Bone marrow (tissue), 2 donors: ENCODE results near the gene CNNM4.
A peak's percentile ranks its signal among the peaks of the same experiment; 100 is the strongest.

Experiments used
- DNase-seq, 2 donors: peaks; one replicate each; lab custom pipeline; 2025; lab: John Stamatoyannopoulos, UW

CNNM4 gene

GRCh38 chr2:96760036-96760985, at the start of gene CNNM4:
CNNM4 (plus strand) TSS chr2:96760902; CDS start chr2:96761000, 98 bp downstream.
- DNase-seq, result peak; percentile 82 to 88

- no peak for DNase-seq
Measured at GRCh38 chr2:96710985-96711384, 49.7 kb upstream of the CNNM4 start.

- DNase-seq, result no peak
Measured at GRCh38 chr2:96715658-96716057, 45.0 kb upstream of the CNNM4 start.

GRCh38 chr2:96716388-96716787, 44.3 kb upstream of the CNNM4 start:
- no peak for DNase-seq

DNA sequence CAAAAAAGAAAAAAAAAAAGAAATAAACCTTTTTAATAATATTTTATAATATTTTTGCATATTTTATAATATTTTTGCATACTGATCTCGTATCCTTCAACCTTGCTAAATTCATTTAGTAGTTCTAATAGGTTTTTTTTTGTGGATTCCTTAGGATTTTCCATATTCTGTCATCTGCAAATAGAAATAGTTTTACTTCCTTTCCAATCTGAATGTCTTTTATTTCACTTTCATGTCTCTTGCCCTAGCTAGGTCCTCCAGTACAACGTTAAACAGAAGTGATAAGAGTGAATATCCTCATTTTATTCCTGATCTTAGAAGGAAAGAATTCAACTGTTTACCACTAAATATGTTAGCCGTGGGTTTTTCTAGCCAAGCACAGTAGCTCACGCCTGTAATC, 34.6 kb upstream of the CNNM4 start:
- DNase-seq, result no peak

- DNase-seq, result no peak
Measured at GRCh38 chr2:96727431-96727830, 33.3 kb upstream of the CNNM4 start.

- no peak for DNase-seq
Measured at GRCh38 chr2:96729748-96730147, 31.0 kb upstream of the CNNM4 start.

GRCh38 chr2:96730212-96730611, 30.5 kb upstream of the CNNM4 start:
- DNase-seq, result no peak

- no peak for DNase-seq
Measured at GRCh38 chr2:96733931-96734330, 26.8 kb upstream of the CNNM4 start.

- no peak for DNase-seq
Measured at GRCh38 chr2:96734880-96735583, 25.7 kb upstream of the CNNM4 start.

GRCh38 chr2:96737251-96737650, 23.5 kb upstream of the CNNM4 start:
- no peak for DNase-seq

GRCh38 chr2:96737831-96738230, 22.9 kb upstream of the CNNM4 start:
- DNase-seq, result no peak

GRCh38 chr2:96739076-96739632, 21.5 kb upstream of the CNNM4 start:
- DNase-seq, result no peak

- peak; percentile 80 to 93 for DNase-seq
Measured at GRCh38 chr2:96739633-96740428, 20.9 kb upstream of the CNNM4 start, which contains the start of gene LMAN2L. LMAN2L (minus strand) TSS chr2:96740064; CDS start chr2:96740040, 24 bp downstream.

GRCh38 chr2:96747061-96747617, 13.6 kb upstream of the CNNM4 start:
- no peak for DNase-seq

DNA sequence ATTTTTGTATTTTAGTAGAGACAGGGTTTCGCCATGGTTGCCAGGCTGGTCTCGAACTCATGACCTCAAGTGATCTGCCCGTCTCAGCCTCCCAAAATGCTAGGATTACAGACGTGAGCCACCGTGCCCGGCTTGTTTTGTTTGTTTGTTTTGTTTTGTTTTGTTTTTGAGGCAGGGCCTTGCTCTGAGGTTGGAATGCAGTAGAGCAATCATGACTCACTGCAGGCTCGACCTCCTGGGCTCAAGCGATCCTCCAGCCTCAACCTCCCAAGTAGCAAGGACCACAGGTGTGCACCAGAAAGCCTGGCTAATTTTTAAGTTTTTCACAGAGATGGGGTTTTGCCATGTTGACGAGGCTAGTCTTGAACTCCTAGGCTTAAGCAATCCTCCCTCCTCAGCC, 8.9 kb upstream of the CNNM4 start:
- no peak for DNase-seq

DNA sequence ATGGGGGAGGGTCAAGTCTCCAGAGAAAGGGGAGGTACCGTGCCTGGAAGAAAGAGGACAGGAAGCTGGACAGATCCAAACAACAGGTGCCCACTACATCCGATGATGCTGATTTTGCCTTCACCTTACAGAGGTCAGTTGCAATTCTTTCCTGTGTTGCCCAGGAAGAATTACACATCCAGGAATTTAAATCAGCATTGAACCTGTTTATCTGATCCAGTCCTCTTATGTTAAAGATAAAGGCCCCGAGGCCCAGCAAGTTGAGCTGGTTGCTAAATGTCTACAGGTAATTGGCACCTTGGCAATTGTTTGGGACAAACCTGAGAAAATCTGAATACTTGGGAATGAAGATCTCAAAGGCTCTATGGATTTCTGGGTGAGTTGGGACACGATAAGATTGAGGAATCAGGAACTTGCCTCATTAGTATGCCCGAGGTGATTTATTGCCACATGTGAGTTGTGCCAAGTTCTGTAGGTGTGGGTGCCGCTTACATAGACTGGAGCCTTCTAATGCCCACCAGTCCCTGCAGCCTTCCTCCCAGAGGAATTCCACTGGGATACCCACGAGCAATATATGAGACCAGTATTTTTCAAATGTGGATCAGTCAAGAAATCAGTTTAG, 6.9 kb upstream of the CNNM4 start:
- no peak for DNase-seq

- no peak for DNase-seq
Measured at GRCh38 chr2:96754317-96754716, 6.4 kb upstream of the CNNM4 start.

DNA sequence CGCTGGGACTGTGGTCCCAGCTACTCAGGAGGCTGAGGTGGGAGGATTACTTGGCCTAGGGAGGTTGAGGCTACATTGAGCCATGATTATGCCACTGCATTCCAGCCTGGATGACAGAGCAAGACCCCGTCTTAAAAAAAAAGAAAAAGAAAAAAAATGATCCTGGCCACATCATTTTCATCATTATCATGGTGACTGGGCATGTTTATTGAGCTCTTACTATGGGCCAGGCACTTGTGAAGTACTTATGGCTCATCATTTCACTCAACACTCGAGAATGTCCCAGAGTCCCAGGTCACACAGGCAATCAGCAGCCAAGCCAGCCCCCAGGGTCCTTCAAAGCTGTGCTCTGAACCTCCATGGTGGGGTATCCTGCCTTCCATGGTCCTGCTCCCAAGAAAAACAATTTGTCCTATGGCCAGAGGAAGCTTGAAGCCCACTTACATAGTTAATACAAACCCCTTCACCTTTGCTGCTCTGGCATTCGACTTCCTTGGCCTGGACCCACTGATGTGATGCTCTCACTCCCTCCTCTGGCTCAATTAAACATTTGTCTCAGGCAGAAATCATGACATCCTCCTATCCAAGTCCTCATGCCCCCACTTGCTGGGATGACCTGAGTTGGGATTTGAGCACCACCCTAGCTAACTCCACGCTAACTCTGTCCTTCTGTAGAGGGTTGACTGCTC, 3.8 kb upstream of the CNNM4 start:
- DNase-seq, result no peak

- no peak for DNase-seq
Measured at GRCh38 chr2:96757477-96757860, 3.2 kb upstream of the CNNM4 start.

GRCh38 chr2:96758987-96759386, 1.7 kb upstream of the CNNM4 start:
- DNase-seq, result no peak
